HepG2 (cell line): ENCODE results near the gene PATZ1. TPM values are rescaled to one million over a fixed set of nuclear protein-coding genes. Genes with fewer than 3 reads are reported as not detected.

Source experiments
- ATAC-seq: fragments of 200-7000 bp; cut with Tn5 transposase; 3 replicates; pipeline ENCODE4 v1.9.1; 2020; ENCODE audit warnings: mild to moderate bottlenecking, moderate library complexity
- BruUV-seq: library from RNA; stranded (reverse); fragments of 400-500 nt; replicated peaks from 2 replicates; lab custom pipeline; 2021; lab: Mats Ljungman, UMichigan
- CTCF ChIA-PET: fragments of 300-600 bp; formaldehyde crosslinking; extraction: SDS; loops from one replicate; lab custom pipeline; 2021; ENCODE audit warnings: low total read pairs, inconsistent platforms, low intra/inter-chr PET ratio; lab: Yijun Ruan, JAX
- POLR2A ChIA-PET: fragments of 350-600 bp; sonication (Branson Sonifier 250); formaldehyde crosslinking; loops from one replicate; lab custom pipeline; 2020; ENCODE audit warnings: antibody characterized with exemption, inconsistent platforms; lab: Yijun Ruan, JAX
- DNase-seq: peaks from one replicate; pipeline ENCODE4 v3.0.0-alpha.2; 2015; ENCODE audit warnings: low spot score
- FAIRE-seq: peaks from 3 replicates; lab custom pipeline; 2011; peaks lifted over from hg19 to GRCh38; lab: Jason Lieb, UNC
- H2AFZ ChIP-seq: one replicate; pipeline ENCODE4 v1.6.1; 2011; ENCODE audit warnings: low read length, inconsistent platforms
- H3K27ac ChIP-seq: fragments of 300-600 bp; 3 replicates; pipeline ENCODE4 v1.8.0; 2011; ENCODE audit warnings: mixed run types, mild to moderate bottlenecking, mixed read lengths, low read length, inconsistent platforms; ENCODE audit not compliant: insufficient read depth; ENCODE audit errors: extremely low read length
- H3K27me3 ChIP-seq, 2 experiments: fragments of 200-600 bp in 1 of 2; 2 replicates in 1 of 2; 3 replicates in 1 of 2; pipeline versions ENCODE4 v1.6.0 to v1.8.0; 2011; ENCODE audit warnings: low read length in 2 of 2, mild to moderate bottlenecking in 2 of 2, moderate library complexity in 2 of 2, inconsistent platforms in 1 of 2; ENCODE audit not compliant: insufficient read depth in 2 of 2, control insufficient read depth in 1 of 2
- H3K36me3 ChIP-seq, 2 experiments: fragments of 200-600 bp in 1 of 2; replicated peaks in 1 of 2; 2 replicates in 1 of 2; 3 replicates in 1 of 2; pipeline versions ENCODE4 v1.5.1 to v1.8.0; 2011; ENCODE audit warnings: low read length in 2 of 2, inconsistent platforms in 1 of 2; ENCODE audit not compliant: insufficient read depth in 2 of 2, control insufficient read depth in 1 of 2
- H3K4me1 ChIP-seq: 2 replicates; pipeline ENCODE4 v1.5.1; 2012; ENCODE audit warnings: low read length, inconsistent platforms; ENCODE audit not compliant: insufficient read depth
- H3K4me2 ChIP-seq: 2 replicates; pipeline ENCODE4 v1.6.0; 2011; ENCODE audit warnings: low read depth, low read length, inconsistent platforms
- H3K4me3 ChIP-seq, 3 experiments: fragments of 200-600 bp in 1 of 3; sonication (generic), shearing (Covaris generic) in 1 of 3; replicated peaks in 1 of 3; 2 replicates each; pipeline ENCODE4 v1.5.1; 2011 to 2016; ENCODE audit warnings: low read length in 3 of 3, inconsistent platforms in 2 of 3, low read depth in 2 of 3, mild to moderate bottlenecking in 2 of 3, control low read depth in 1 of 3, mixed read lengths in 1 of 3; ENCODE audit not compliant: insufficient read depth in 1 of 3
- H3K79me2 ChIP-seq: one replicate; pipeline ENCODE4 v1.6.1; 2011; ENCODE audit warnings: low read length, inconsistent platforms; ENCODE audit not compliant: insufficient read depth
- H3K9ac ChIP-seq: 2 replicates; pipeline ENCODE4 v1.6.0; 2011; ENCODE audit warnings: mild to moderate bottlenecking, low read depth, low read length, inconsistent platforms; ENCODE audit not compliant: insufficient read depth
- H3K9me3 ChIP-seq: 2 replicates; pipeline ENCODE4 v1.5.1; 2012; ENCODE audit warnings: mild to moderate bottlenecking, low read length
- H4K20me1 ChIP-seq: 2 replicates; pipeline ENCODE4 v1.6.0; 2011; ENCODE audit warnings: inconsistent platforms, mild to moderate bottlenecking, low read length, moderate library complexity; ENCODE audit not compliant: insufficient read depth
- CENPX ChIP-seq: sonication (generic); formaldehyde crosslinking; IDR thresholded peaks from 2 replicates; pipeline ENCODE4 v1.9.0; 2021; ENCODE audit warnings: mild to moderate bottlenecking, missing genetic modification reagents, moderate library complexity
- HIC2 ChIP-seq: sonication (generic); formaldehyde crosslinking; IDR thresholded peaks from 2 replicates; pipeline ENCODE4 v1.9.0; 2022; ENCODE audit warnings: low read depth, missing genetic modification reagents
- KIAA2018 ChIP-seq: sonication (generic); formaldehyde crosslinking; IDR thresholded peaks from 2 replicates; pipeline ENCODE4 v1.5.0; 2020; ENCODE audit warnings: mild to moderate bottlenecking, missing genetic modification reagents, borderline replicate concordance
- MZF1 ChIP-seq: sonication (generic); formaldehyde crosslinking; IDR thresholded peaks from 2 replicates; pipeline ENCODE4 v1.8.1; 2023; ENCODE audit warnings: mild to moderate bottlenecking, missing genetic modification reagents, borderline replicate concordance
- NCOA1 ChIP-seq: sonication (generic); formaldehyde crosslinking; IDR thresholded peaks from 2 replicates; pipeline ENCODE4 v1.9.0; 2021; ENCODE audit warnings: missing genetic modification reagents
- NR2C2 ChIP-seq: sonication (generic); formaldehyde crosslinking; IDR thresholded peaks from 2 replicates; pipeline ENCODE4 v1.4.0; 2020; ENCODE audit warnings: missing genetic modification reagents, mild to moderate bottlenecking, moderate library complexity, borderline replicate concordance
- ZBTB20 ChIP-seq: sonication (generic); formaldehyde crosslinking; IDR thresholded peaks from 2 replicates; pipeline ENCODE4 v1.8.1; 2023; ENCODE audit warnings: missing genetic modification reagents, low read depth, mild to moderate bottlenecking, borderline replicate concordance
- ZBTB37 ChIP-seq: sonication (generic); formaldehyde crosslinking; IDR thresholded peaks from 2 replicates; pipeline ENCODE4 v1.4.0; 2020; ENCODE audit warnings: mild to moderate bottlenecking, missing genetic modification reagents
- ZBTB44 ChIP-seq: sonication (generic); formaldehyde crosslinking; IDR thresholded peaks from 2 replicates; pipeline ENCODE4 v1.4.0; 2020; ENCODE audit warnings: missing genetic modification reagents
- WGBS: methylation state at CpG from one replicate; pipeline ENCODE4 v1.1.6; 2017; ENCODE audit warnings: low lambda C conversion rate; 5-methylcytosine and 5-hydroxymethylcytosine counted together
- in situ Hi-C: cut with HindIII; loops from 2 replicates; pipeline ENCODE4 v1.10.0; 2017; ENCODE audit warnings: low pct_unique_long_range_greater_than_20kb; ENCODE audit not compliant: extremely low pct_ligation_motif_present
- intact Hi-C: fragments of 100-400 bp; cut with micrococcal nuclease; formaldehyde crosslinking; loops from one replicate; pipeline ENCODE4 v1.10.0; 2022; ENCODE audit not compliant: unreplicated experiment
- polyA plus RNA-seq, 8 experiments: library from polyadenylated mRNA; depleted of rRNA in 3 of 8; stranded (reverse) in 7 of 8; unstranded in 1 of 8; fragments of >200 nt; fragmentation: Illumina TruSeq in 4 of 8; extraction: Trizol in 4 of 8; gene quantifications; 2 replicates each; pipeline versions ENCODE4 v1.2.1 to v1.2.3, GENCODE V29; 2011 to 2016; ENCODE audit warnings: low read depth in 4 of 8, missing spikeins in 1 of 8, mixed read lengths in 1 of 8; ENCODE audit not compliant: insufficient read depth in 1 of 8
- total RNA-seq, 5 experiments: library from RNA; depleted of rRNA; stranded (reverse); fragments of >200 nt; fragmentation: Illumina TruSeq; extraction: Trizol; gene quantifications; 2 replicates each; pipeline ENCODE4 v1.2.3, GENCODE V29; 2016; ENCODE audit warnings: low read depth in 1 of 5

The PATZ1 gene
- total and polyA plus RNA-seq, 2 of the 13 experiments (the other 11 are each of a cell fraction or from before 2014, with no cell fraction given): 24.9 to 30.5 TPM

- intact Hi-C loops: no loop called here
Observed at GRCh38 chr22:31333641-31334040, 12.5 kb downstream of the PATZ1 start.

More at GRCh38 chr22:31333641-31334040, 12.5 kb downstream of the PATZ1 start:
- ChIA-PET POLR2A (interaction anchor here (1.2 kb wide), 1 partner anchor 13 kb away, joined by 3 read pairs; the partner anchor contains the start of gene PATZ1), CTCF (no interaction called here)
- no peak overlapping the region for H3K27ac ChIP-seq
- H3K4me2 ChIP-seq: no peak overlapping the region
- no peaks in the 10 kb centered on the region for H3K27me3 ChIP-seq
- no peak for ATAC-seq
- peaks cover 49 to 89% of the 10 kb centered on the region in 2 experiments for H3K36me3 ChIP-seq
- H3K4me1 ChIP-seq: peaks cover 22% of the 10 kb centered on the region
- no peaks in the 10 kb centered on the region for H3K9me3 ChIP-seq
- H2AFZ ChIP-seq: no peak overlapping the region
- in situ Hi-C loops: no loop called here
- DNase-seq: no peak
- H3K9ac ChIP-seq: no peak overlapping the region
- 97% methylated on average over 2 of the region's 2 CpGs for WGBS
- FAIRE-seq: no peak
- peaks cover 38% of the 10 kb centered on the region for H3K79me2 ChIP-seq
- H4K20me1 ChIP-seq: peaks cover 47% of the 10 kb centered on the region
- H3K4me3 ChIP-seq: no peak overlapping the region
- TF ChIP-seq ZBTB20 (CRISPR knock-in tag) (no peak), NR2C2 (CRISPR knock-in tag) (no peak), MZF1 (CRISPR knock-in tag) (no peak), ZBTB44 (CRISPR knock-in tag) (no peak), CENPX (CRISPR knock-in tag) (no peak), ZBTB37 (CRISPR knock-in tag) (no peak), NCOA1 (CRISPR knock-in tag) (no peak), HIC2 (CRISPR knock-in tag) (no peak), KIAA2018 (CRISPR knock-in tag) (no peak)
- TF ChIP-seq, all 625 proteins: peak for 0
- BruUV-seq: no TSS peak
